ENCODE measurements around the gene SLC12A5. TPM values are rescaled to one million over a fixed set of nuclear protein-coding genes. Genes with fewer than 3 reads are reported as not detected.

Gene SLC12A5
- total and polyA plus RNA-seq, 9 of the 15 experiments (the other 6 are each of a cell fraction or from before 2014, with no cell fraction given) = 0.36 to 7.5 (median 2.1) TPM

- POLR2A ChIA-PET = interaction anchor here (1.4 kb wide), 1 partner anchor 17 kb away, joined by 4 read pairs; no protein-coding TSS in a partner anchor
- in situ Hi-C loops (cut with MboI) (no loop called here), intact Hi-C loops (cut with micrococcal nuclease) (no loop called here)
- TF ChIP-seq ZNF561 (CRISPR knock-in tag; conservative IDR thresholded peaks at IDR 0.05) (no peak), RBM15 (IDR thresholded peaks at IDR 0.05; ENCODE audit: insufficient read depth, low read length) (no peak), E2F3 (CRISPR knock-in tag; IDR thresholded peaks at IDR 0.05) (no peak), REST (IDR thresholded peaks at IDR 0.05; ENCODE audit: borderline replicate concordance) (peak; percentile 60), REST (CRISPR knock-in tag; IDR thresholded peaks at IDR 0.05; ENCODE audit: low read depth) (no peak), ARID1B (IDR thresholded peaks at IDR 0.05) (no peak), ZBTB5 (IDR thresholded peaks at IDR 0.05) (no peak), CXXC5 (CRISPR knock-in tag; IDR thresholded peaks at IDR 0.05) (0 out of 2 replicates have a peak, but pooled peaks have one; percentile 19)
- H3K27ac ChIP-seq (ENCODE audit: extremely low read depth, low read depth, low read length) = no peak overlapping the region
- peaks cover 82% of the 10 kb centered on the region for H3K79me2 ChIP-seq (ENCODE audit: control insufficient read depth, insufficient read depth, low read length)
- no peaks in the 10 kb centered on the region for H3K27me3 ChIP-seq (ENCODE audit: control insufficient read depth in 2 of 2, insufficient read depth in 2 of 2, low read length in 2 of 2)
- no peak for ATAC-seq
- CTCF ChIA-PET (ENCODE audit: low intra/inter-chr PET ratio) = interaction anchor here (0.7 kb wide), 1 partner anchor 292 kb away, joined by 3 read pairs; no protein-coding TSS in a partner anchor
- H3K9ac ChIP-seq (ENCODE audit: insufficient read depth in 1 of 2, low read depth in 2 of 2, low read length in 2 of 2) = no peak overlapping the region
- BruUV-seq (replicated peaks) = no TSS peak
- H3K36me3 ChIP-seq (ENCODE audit: control insufficient read depth, insufficient read depth, low read length) = peaks cover 18% of the 10 kb centered on the region; the same call in 2 of the 3 replicates
- H3K4me2 ChIP-seq (ENCODE audit: insufficient read depth, low read length) = no peak overlapping the region
- no peak for FAIRE-seq
- H3K9me1 ChIP-seq (ENCODE audit: control insufficient read depth, insufficient read depth, low read length) = no peaks in the 10 kb centered on the region
- H3K4me1 ChIP-seq (replicated peaks in 1 of 2; ENCODE audit: control insufficient read depth in 2 of 2, insufficient read depth in 2 of 2, low read length in 2 of 2) = peaks cover 5 to 25% of the 10 kb centered on the region in 2 experiments; a peak in 4 of 5 replicates
- no peak overlapping the region for H3K4me3 ChIP-seq
- 36% methylated on average over 6 of the region's 6 CpGs for WGBS (ENCODE audit: insufficient coverage, low coverage, missing lambda C conversion rate)
- H4K20me1 ChIP-seq (replicated peaks; ENCODE audit: control insufficient read depth, insufficient read depth, low read length) = peaks cover 24% of the 10 kb centered on the region
- DNase-seq (ENCODE audit: extremely low read depth in 1 of 4, low spot score in 3 of 4) = no peak
- no peaks in the 10 kb centered on the region for H3K9me3 ChIP-seq (replicated peaks; ENCODE audit: control insufficient read depth, insufficient read depth, low read depth, low read length)
- no peak overlapping the region for H2AFZ ChIP-seq (ENCODE audit: low read depth, low read length)
These were observed 54.1 kb downstream of the SLC12A5 start for GRCh38 chr20:46083101-46083500.

All from K562 (cell line).